HepG2 (cell line): Measurements from ENCODE around the gene IKZF4. TPM values are rescaled to one million over a fixed set of nuclear protein-coding genes. Genes with fewer than 3 reads are reported as not detected.

Source experiments
- DPF2 ChIP-seq: sonication (generic); formaldehyde crosslinking; IDR thresholded peaks from 2 replicates; pipeline ENCODE4 v1.4.0; 2020; ENCODE audit warnings: mild to moderate bottlenecking, low read depth, missing genetic modification reagents, borderline replicate concordance
- ELF1 ChIP-seq: sonication (generic); formaldehyde crosslinking; IDR thresholded peaks from 2 replicates; pipeline ENCODE4 v1.4.0; 2020; ENCODE audit warnings: missing genetic modification reagents
- IRX3 ChIP-seq: sonication (generic); formaldehyde crosslinking; IDR thresholded peaks from 2 replicates; pipeline ENCODE4 v1.8.1; 2023; ENCODE audit warnings: mild to moderate bottlenecking, low read depth, missing genetic modification reagents, borderline replicate concordance
- KAT8 ChIP-seq: IDR thresholded peaks from 2 replicates; pipeline ENCODE4 v1.6.1; 2016; ENCODE audit warnings: missing genetic modification reagents, missing compliant biosample characterization
- MEIS2 ChIP-seq: sonication (generic); formaldehyde crosslinking; IDR thresholded peaks from 2 replicates; pipeline ENCODE4 v1.9.0; 2021; ENCODE audit warnings: mild to moderate bottlenecking, missing genetic modification reagents
- MYC ChIP-seq: sonication (generic); formaldehyde crosslinking; IDR thresholded peaks from 2 replicates; pipeline ENCODE4 v1.9.0; 2021; ENCODE audit warnings: missing genetic modification reagents, borderline replicate concordance
- MYNN ChIP-seq: sonication (generic); formaldehyde crosslinking; IDR thresholded peaks from 2 replicates; pipeline ENCODE4 v1.4.0; 2020; ENCODE audit warnings: mild to moderate bottlenecking, low read depth, missing genetic modification reagents
- NBN ChIP-seq: fragments of 450-650 bp; conservative IDR thresholded peaks from 2 replicates; pipeline ENCODE4 v1.6.1; 2017
- NFIC ChIP-seq: IDR thresholded peaks from 2 replicates; pipeline ENCODE4 v1.6.1; 2012; ENCODE audit warnings: mild to moderate bottlenecking, low read length, inconsistent platforms
- REXO4 ChIP-seq: sonication (generic); formaldehyde crosslinking; IDR thresholded peaks from 2 replicates; pipeline ENCODE4 v1.8.0; 2022; ENCODE audit warnings: missing genetic modification reagents, mild to moderate bottlenecking, borderline replicate concordance
- SAFB2 ChIP-seq: sonication (generic); formaldehyde crosslinking; IDR thresholded peaks from 2 replicates; pipeline ENCODE4 v1.5.1; 2020; ENCODE audit warnings: missing genetic modification reagents, low read depth, mild to moderate bottlenecking, borderline replicate concordance
- SAP130 ChIP-seq: IDR thresholded peaks from 2 replicates; pipeline ENCODE4 v1.6.1; 2016; ENCODE audit warnings: low read depth
- ZNF101 ChIP-seq: sonication (generic); formaldehyde crosslinking; IDR thresholded peaks from 2 replicates; pipeline ENCODE4 v1.4.0; 2020; ENCODE audit warnings: mild to moderate bottlenecking, low read depth, missing genetic modification reagents, borderline replicate concordance
- ZNF138 ChIP-seq: sonication (generic); formaldehyde crosslinking; IDR thresholded peaks from 2 replicates; pipeline ENCODE4 v1.5.0; 2020; ENCODE audit warnings: mild to moderate bottlenecking, low read depth, missing genetic modification reagents
- ZNF143 ChIP-seq: sonication (generic); formaldehyde crosslinking; IDR thresholded peaks from 2 replicates; pipeline ENCODE4 v1.4.0; 2020; ENCODE audit warnings: missing genetic modification reagents
- ZNF296 ChIP-seq: sonication (generic); formaldehyde crosslinking; conservative IDR thresholded peaks from 2 replicates; pipeline ENCODE4 v1.5.0; 2020; ENCODE audit warnings: mild to moderate bottlenecking, missing genetic modification reagents
- polyA plus RNA-seq, 8 experiments: library from polyadenylated mRNA; depleted of rRNA in 3 of 8; stranded (reverse) in 7 of 8; unstranded in 1 of 8; fragments of >200 nt; fragmentation: Illumina TruSeq in 4 of 8; extraction: Trizol in 4 of 8; gene quantifications; 2 replicates each; pipeline versions ENCODE4 v1.2.1 to v1.2.3, GENCODE V29; 2011 to 2016; ENCODE audit warnings: low read depth in 4 of 8, missing spikeins in 1 of 8, mixed read lengths in 1 of 8; ENCODE audit not compliant: insufficient read depth in 1 of 8
- total RNA-seq, 5 experiments: library from RNA; depleted of rRNA; stranded (reverse); fragments of >200 nt; fragmentation: Illumina TruSeq; extraction: Trizol; gene quantifications; 2 replicates each; pipeline ENCODE4 v1.2.3, GENCODE V29; 2016; ENCODE audit warnings: low read depth in 1 of 5
- TF ChIP-seq, protein P1 (sequence below): sonication (generic); formaldehyde crosslinking; IDR thresholded peaks from 2 replicates; pipeline ENCODE4 v1.4.0; 2020; ENCODE audit warnings: mild to moderate bottlenecking, missing genetic modification reagents
- TF ChIP-seq, protein P2 (sequence below): sonication (generic); formaldehyde crosslinking; IDR thresholded peaks from 2 replicates; pipeline ENCODE4 v1.4.0; 2020; ENCODE audit warnings: low read depth, missing genetic modification reagents
- TF ChIP-seq, protein P3 (sequence below): sonication (generic); formaldehyde crosslinking; IDR thresholded peaks from 2 replicates; pipeline ENCODE4 v1.8.1; 2023; ENCODE audit warnings: mild to moderate bottlenecking, inconsistent platforms, moderate library complexity, missing genetic modification reagents, borderline replicate concordance

Gene IKZF4
- total and polyA plus RNA-seq, 2 of the 13 experiments (the other 11 are each of a cell fraction or from before 2014, with no cell fraction given): 0.58 to 2.2 TPM

DNA sequence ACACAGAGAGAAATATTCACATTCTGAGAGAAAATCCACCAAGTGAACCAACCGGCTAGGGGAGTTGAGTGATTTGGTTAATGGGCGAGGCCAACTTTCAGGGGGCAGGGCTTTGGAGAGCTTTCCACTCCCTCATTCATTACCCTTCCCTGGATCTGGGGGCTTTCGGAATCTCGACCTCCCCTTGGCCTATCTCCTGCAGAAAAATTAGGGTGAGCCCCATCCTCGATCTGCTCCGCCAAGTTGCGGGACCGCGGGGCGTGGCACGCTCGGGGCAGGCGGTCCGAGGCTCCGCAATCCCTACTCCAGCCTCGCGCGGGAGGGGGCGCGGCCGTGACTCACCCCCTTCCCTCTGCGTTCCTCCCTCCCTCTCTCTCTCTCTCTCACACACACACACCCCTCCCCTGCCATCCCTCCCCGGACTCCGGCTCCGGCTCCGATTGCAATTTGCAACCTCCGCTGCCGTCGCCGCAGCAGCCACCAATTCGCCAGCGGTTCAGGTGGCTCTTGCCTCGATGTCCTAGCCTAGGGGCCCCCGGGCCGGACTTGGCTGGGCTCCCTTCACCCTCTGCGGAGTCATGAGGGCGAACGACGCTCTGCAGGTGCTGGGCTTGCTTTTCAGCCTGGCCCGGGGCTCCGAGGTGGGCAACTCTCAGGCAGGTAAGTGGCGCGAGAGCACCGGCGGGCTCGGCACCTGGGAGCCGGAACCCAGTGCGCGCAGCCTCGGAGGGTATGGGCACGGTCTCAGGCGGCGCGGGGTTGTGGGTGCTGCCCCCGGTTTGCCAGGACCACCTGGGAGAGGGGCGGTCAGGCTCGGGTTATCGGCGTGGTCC lies 59.1 kb downstream of the IKZF4 start, which contains the start of gene ERBB3 (continued):
- TF ChIP-seq NBN (no peak), MEIS2 (CRISPR knock-in tag) (no peak; the same call in 1 of the 2 replicates), ZNF101 (0 out of 2 replicates have a peak, but pooled peaks have one; percentile 6), SAP130 (CRISPR knock-in tag) (peak; percentile 84), ELF1 (CRISPR knock-in tag) (no peak), DPF2 (no peak), ZNF138 (CRISPR knock-in tag) (0 out of 2 replicates have a peak, but pooled peaks have one; percentile 59), ZNF143 (peak; percentile 62; the same call in 1 of the 2 replicates), IRX3 (CRISPR knock-in tag) (peak; percentile 83), NFIC (no peak; the same call in 1 of the 2 replicates), ZNF296 (CRISPR knock-in tag) (no peak), REXO4 (CRISPR knock-in tag) (no peak), MYNN (CRISPR knock-in tag) (no peak), KAT8 (CRISPR knock-in tag) (peak; percentile 17; the same call in 1 of the 2 replicates), SAFB2 (0 out of 2 replicates have a peak, but pooled peaks have one; percentile 45), MYC (CRISPR knock-in tag) (peak; percentile 66)
- TF ChIP-seq, protein P1, sequence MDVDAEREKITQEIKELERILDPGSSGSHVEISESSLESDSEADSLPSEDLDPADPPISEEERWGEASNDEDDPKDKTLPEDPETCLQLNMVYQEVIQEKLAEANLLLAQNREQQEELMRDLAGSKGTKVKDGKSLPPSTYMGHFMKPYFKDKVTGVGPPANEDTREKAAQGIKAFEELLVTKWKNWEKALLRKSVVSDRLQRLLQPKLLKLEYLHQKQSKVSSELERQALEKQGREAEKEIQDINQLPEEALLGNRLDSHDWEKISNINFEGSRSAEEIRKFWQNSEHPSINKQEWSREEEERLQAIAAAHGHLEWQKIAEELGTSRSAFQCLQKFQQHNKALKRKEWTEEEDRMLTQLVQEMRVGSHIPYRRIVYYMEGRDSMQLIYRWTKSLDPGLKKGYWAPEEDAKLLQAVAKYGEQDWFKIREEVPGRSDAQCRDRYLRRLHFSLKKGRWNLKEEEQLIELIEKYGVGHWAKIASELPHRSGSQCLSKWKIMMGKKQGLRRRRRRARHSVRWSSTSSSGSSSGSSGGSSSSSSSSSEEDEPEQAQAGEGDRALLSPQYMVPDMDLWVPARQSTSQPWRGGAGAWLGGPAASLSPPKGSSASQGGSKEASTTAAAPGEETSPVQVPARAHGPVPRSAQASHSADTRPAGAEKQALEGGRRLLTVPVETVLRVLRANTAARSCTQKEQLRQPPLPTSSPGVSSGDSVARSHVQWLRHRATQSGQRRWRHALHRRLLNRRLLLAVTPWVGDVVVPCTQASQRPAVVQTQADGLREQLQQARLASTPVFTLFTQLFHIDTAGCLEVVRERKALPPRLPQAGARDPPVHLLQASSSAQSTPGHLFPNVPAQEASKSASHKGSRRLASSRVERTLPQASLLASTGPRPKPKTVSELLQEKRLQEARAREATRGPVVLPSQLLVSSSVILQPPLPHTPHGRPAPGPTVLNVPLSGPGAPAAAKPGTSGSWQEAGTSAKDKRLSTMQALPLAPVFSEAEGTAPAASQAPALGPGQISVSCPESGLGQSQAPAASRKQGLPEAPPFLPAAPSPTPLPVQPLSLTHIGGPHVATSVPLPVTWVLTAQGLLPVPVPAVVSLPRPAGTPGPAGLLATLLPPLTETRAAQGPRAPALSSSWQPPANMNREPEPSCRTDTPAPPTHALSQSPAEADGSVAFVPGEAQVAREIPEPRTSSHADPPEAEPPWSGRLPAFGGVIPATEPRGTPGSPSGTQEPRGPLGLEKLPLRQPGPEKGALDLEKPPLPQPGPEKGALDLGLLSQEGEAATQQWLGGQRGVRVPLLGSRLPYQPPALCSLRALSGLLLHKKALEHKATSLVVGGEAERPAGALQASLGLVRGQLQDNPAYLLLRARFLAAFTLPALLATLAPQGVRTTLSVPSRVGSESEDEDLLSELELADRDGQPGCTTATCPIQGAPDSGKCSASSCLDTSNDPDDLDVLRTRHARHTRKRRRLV (CRISPR knock-in tag): peak; percentile 35; the same call in 1 of the 2 replicates
- TF ChIP-seq, protein P2, sequence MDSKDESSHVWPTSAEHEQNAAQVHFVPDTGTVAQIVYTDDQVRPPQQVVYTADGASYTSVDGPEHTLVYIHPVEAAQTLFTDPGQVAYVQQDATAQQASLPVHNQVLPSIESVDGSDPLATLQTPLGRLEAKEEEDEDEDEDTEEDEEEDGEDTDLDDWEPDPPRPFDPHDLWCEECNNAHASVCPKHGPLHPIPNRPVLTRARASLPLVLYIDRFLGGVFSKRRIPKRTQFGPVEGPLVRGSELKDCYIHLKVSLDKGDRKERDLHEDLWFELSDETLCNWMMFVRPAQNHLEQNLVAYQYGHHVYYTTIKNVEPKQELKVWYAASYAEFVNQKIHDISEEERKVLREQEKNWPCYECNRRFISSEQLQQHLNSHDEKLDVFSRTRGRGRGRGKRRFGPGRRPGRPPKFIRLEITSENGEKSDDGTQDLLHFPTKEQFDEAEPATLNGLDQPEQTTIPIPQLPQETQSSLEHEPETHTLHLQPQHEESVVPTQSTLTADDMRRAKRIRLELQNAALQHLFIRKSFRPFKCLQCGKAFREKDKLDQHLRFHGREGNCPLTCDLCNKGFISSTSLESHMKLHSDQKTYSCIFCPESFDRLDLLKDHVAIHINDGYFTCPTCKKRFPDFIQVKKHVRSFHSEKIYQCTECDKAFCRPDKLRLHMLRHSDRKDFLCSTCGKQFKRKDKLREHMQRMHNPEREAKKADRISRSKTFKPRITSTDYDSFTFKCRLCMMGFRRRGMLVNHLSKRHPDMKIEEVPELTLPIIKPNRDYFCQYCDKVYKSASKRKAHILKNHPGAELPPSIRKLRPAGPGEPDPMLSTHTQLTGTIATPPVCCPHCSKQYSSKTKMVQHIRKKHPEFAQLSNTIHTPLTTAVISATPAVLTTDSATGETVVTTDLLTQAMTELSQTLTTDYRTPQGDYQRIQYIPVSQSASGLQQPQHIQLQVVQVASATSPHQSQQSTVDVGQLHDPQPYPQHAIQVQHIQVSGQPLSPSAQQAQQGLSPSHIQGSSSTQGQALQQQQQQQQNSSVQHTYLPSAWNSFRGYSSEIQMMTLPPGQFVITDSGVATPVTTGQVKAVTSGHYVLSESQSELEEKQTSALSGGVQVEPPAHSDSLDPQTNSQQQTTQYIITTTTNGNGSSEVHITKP (CRISPR knock-in tag): peak; percentile 83
- TF ChIP-seq, protein P3, sequence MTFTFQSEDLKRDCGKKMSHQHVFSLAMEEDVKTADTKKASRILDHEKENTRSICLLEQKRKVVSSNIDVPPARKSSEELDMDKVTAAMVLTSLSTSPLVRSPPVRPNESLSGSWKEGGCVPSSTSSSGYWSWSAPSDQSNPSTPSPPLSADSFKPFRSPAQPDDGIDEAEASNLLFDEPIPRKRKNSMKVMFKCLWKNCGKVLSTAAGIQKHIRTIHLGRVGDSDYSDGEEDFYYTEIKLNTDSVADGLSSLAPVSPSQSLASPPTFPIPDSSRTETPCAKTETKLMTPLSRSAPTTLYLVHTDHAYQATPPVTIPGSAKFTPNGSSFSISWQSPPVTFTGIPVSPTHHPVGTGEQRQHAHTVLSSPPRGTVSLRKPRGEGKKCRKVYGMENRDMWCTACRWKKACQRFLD (CRISPR knock-in tag): no peak; the same call in 1 of the 2 replicates
